Measurements from ENCODE around the gene PI16.

Gene PI16

GRCh38 chr6:36933519-36933918 is 21.0 kb upstream of the PI16 start:
- no peak overlapping the region for H3K4me3 ChIP-seq (ENCODE audit: low read length)
- TF ChIP-seq EZH2phosphoT487 (IDR thresholded peaks at IDR 0.05; ENCODE audit: low read length) (no peak), EZH2 (optimal IDR thresholded peaks at IDR 0.05; ENCODE audit: low read depth, low read length) (no peak)
- TF ChIP-seq, protein P1, sequence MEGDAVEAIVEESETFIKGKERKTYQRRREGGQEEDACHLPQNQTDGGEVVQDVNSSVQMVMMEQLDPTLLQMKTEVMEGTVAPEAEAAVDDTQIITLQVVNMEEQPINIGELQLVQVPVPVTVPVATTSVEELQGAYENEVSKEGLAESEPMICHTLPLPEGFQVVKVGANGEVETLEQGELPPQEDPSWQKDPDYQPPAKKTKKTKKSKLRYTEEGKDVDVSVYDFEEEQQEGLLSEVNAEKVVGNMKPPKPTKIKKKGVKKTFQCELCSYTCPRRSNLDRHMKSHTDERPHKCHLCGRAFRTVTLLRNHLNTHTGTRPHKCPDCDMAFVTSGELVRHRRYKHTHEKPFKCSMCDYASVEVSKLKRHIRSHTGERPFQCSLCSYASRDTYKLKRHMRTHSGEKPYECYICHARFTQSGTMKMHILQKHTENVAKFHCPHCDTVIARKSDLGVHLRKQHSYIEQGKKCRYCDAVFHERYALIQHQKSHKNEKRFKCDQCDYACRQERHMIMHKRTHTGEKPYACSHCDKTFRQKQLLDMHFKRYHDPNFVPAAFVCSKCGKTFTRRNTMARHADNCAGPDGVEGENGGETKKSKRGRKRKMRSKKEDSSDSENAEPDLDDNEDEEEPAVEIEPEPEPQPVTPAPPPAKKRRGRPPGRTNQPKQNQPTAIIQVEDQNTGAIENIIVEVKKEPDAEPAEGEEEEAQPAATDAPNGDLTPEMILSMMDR (IDR thresholded peaks at IDR 0.05; ENCODE audit: low read length): no peak
- no peak overlapping the region for H3K9ac ChIP-seq (ENCODE audit: low read length)
- H3K27me3 ChIP-seq (replicated peaks; ENCODE audit: insufficient read depth, low read length): no peaks in the 10 kb centered on the region
- no peak overlapping the region for H3K4me2 ChIP-seq (ENCODE audit: low read depth, low read length)
- H3K36me3 ChIP-seq (replicated peaks; ENCODE audit: insufficient read depth, low read length): no peaks in the 10 kb centered on the region
- H2AFZ ChIP-seq (ENCODE audit: low read length): no peak overlapping the region
- no peak overlapping the region for H3K27ac ChIP-seq (ENCODE audit: low read length)
- H3K9me2 ChIP-seq (replicated peaks; ENCODE audit: insufficient read depth, low read length): no peaks in the 10 kb centered on the region
- H3K9me3 ChIP-seq (replicated peaks; ENCODE audit: insufficient read depth, low read length): no peaks in the 10 kb centered on the region
- H3K4me1 ChIP-seq (ENCODE audit: low read length): no peaks in the 10 kb centered on the region
- DNase-seq: no peak
- H3F3A ChIP-seq (ENCODE audit: insufficient read depth, low read length): no peaks in the 10 kb centered on the region
- no peaks in the 10 kb centered on the region for H4K20me1 ChIP-seq (ENCODE audit: insufficient read depth, low read length)
- no peaks in the 10 kb centered on the region for H3K79me2 ChIP-seq (ENCODE audit: low read length)

DNA sequence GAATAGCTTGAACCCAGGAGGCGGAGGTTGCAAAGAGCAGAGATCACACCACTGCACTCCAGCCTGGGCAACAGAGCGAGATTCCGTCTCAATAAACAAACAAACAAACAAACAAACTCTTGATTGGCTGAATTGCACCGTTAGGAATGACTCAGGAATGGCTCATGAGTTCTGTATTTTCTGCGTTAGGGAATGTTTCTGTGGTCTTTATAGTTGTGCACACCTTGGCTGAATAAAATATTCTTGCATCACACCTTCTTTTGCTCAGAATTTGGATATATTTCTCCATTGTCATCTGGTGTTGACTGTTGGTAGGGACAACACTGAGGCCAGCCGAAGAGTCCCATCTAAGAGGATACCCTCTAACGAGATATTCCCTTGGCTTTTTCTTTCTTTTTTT is 19.6 kb upstream of the PI16 start:
- Histone ChIP-seq H3F3A (ENCODE audit: insufficient read depth, low read length) (no peaks in the 10 kb centered on the region), H3K9ac (ENCODE audit: low read length) (no peak overlapping the region), H3K4me3 (ENCODE audit: low read length) (no peak overlapping the region), H3K27ac (ENCODE audit: low read length) (no peak overlapping the region), H3K27me3 (replicated peaks; ENCODE audit: insufficient read depth, low read length) (no peaks in the 10 kb centered on the region), H2AFZ (ENCODE audit: low read length) (no peak overlapping the region), H3K4me2 (ENCODE audit: low read depth, low read length) (no peak overlapping the region), H3K9me3 (replicated peaks; ENCODE audit: insufficient read depth, low read length) (no peaks in the 10 kb centered on the region), H3K4me1 (ENCODE audit: low read length) (no peaks in the 10 kb centered on the region), H3K9me2 (replicated peaks; ENCODE audit: insufficient read depth, low read length) (no peaks in the 10 kb centered on the region), H3K36me3 (replicated peaks; ENCODE audit: insufficient read depth, low read length) (no peaks in the 10 kb centered on the region), H3K79me2 (ENCODE audit: low read length) (no peaks in the 10 kb centered on the region), H4K20me1 (ENCODE audit: insufficient read depth, low read length) (no peaks in the 10 kb centered on the region)
- no peak for DNase-seq
- TF ChIP-seq, protein P1 (IDR thresholded peaks at IDR 0.05; ENCODE audit: low read length): no peak
- no peak for TF ChIP-seq EZH2 (optimal IDR thresholded peaks at IDR 0.05; ENCODE audit: low read depth, low read length)
- no peak for TF ChIP-seq EZH2phosphoT487 (IDR thresholded peaks at IDR 0.05; ENCODE audit: low read length)

DNA sequence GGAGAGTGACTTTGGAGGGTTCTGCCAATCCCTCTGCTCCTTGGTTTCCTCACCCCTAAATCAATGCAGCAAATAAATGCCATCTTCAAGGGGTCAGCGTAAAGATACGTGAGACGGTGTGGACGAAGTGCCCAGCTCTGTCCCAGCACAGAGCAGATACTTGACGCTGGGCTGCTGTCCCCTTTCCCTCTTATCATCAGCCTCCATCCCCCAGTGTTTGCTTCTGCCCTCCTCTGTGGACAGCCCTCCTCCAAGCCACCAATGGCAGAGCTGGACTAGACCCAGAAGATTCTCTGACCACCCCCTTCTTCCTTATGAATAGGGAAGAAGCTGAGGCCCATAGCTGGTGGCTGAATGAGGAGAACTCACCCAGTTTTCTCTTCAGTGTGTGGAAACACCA is 17.7 kb upstream of the PI16 start:
- no peak overlapping the region for H3K27ac ChIP-seq (ENCODE audit: low read length)
- TF ChIP-seq, protein P1 (IDR thresholded peaks at IDR 0.05; ENCODE audit: low read length): no peak
- TF ChIP-seq EZH2 (optimal IDR thresholded peaks at IDR 0.05; ENCODE audit: low read depth, low read length): no peak
- TF ChIP-seq EZH2phosphoT487 (IDR thresholded peaks at IDR 0.05; ENCODE audit: low read length): no peak
- no peaks in the 10 kb centered on the region for H3K79me2 ChIP-seq (ENCODE audit: low read length)
- H3K9me3 ChIP-seq (replicated peaks; ENCODE audit: insufficient read depth, low read length): no peaks in the 10 kb centered on the region
- H4K20me1 ChIP-seq (ENCODE audit: insufficient read depth, low read length): no peaks in the 10 kb centered on the region
- no peak for DNase-seq
- H3K4me3 ChIP-seq (ENCODE audit: low read length): no peak overlapping the region
- no peak overlapping the region for H3K9ac ChIP-seq (ENCODE audit: low read length)
- H3K4me2 ChIP-seq (ENCODE audit: low read depth, low read length): no peak overlapping the region
- H3K4me1 ChIP-seq (ENCODE audit: low read length): no peaks in the 10 kb centered on the region
- H3K27me3 ChIP-seq (replicated peaks; ENCODE audit: insufficient read depth, low read length): no peaks in the 10 kb centered on the region
- H2AFZ ChIP-seq (ENCODE audit: low read length): no peak overlapping the region
- H3K36me3 ChIP-seq (replicated peaks; ENCODE audit: insufficient read depth, low read length): no peaks in the 10 kb centered on the region
- H3K9me2 ChIP-seq (replicated peaks; ENCODE audit: insufficient read depth, low read length): no peaks in the 10 kb centered on the region
- no peaks in the 10 kb centered on the region for H3F3A ChIP-seq (ENCODE audit: insufficient read depth, low read length)

All from MM.1S (cell line).